ENCODE measurements around the gene CREB5.
A peak's percentile ranks its signal among the peaks of the same experiment; 100 is the strongest.
"Not testable (repeated sequence)": the region's sequence is repeated elsewhere in the genome, so short reads cannot be mapped to it uniquely, and the experiment has no call there.

The CREB5 gene, protein sequence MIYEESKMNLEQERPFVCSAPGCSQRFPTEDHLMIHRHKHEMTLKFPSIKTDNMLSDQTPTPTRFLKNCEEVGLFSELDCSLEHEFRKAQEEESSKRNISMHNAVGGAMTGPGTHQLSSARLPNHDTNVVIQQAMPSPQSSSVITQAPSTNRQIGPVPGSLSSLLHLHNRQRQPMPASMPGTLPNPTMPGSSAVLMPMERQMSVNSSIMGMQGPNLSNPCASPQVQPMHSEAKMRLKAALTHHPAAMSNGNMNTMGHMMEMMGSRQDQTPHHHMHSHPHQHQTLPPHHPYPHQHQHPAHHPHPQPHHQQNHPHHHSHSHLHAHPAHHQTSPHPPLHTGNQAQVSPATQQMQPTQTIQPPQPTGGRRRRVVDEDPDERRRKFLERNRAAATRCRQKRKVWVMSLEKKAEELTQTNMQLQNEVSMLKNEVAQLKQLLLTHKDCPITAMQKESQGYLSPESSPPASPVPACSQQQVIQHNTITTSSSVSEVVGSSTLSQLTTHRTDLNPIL

DNA sequence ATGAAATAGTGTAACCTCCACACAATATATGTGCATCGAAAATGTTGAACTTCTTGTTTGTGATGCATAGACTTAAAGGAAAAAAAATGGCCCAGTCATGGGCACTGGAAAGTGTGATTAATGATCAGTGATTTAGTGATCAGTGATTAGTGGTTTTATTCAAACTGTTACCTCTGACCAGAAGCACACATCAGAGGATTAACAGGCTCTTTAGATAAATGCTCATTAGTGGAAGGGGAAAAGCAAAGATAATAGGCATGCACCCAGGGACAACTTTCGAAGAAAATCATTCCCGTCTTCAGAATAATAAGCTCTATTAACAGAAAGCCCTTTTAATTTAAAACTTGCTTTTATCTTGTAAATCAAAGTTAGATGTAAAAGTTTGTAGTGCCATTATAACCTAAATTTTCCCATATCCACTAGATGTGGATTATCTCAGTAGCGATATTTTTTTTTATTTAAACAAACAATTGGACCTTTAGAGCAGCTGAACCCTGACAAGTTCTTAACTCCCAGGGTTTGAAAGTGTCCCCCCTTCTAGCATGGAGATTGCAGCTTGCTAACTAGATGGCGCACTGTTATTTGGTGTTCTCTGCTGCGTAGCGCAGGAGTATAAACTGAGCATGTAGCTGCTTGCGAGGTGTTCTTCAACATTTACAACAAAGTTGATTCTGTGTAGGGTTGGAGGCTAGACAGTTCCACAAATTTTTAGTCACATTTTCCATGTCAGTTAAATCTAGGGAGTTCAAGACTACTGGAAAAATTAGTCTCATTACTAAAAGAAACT, at the start of gene CREB5:
CREB5 (plus strand) TSS at position 643 of the 787 bp plus-strand sequence. CDS start 397 bp downstream, outside the sequence.
- DNase-seq, result no peak

DNA sequence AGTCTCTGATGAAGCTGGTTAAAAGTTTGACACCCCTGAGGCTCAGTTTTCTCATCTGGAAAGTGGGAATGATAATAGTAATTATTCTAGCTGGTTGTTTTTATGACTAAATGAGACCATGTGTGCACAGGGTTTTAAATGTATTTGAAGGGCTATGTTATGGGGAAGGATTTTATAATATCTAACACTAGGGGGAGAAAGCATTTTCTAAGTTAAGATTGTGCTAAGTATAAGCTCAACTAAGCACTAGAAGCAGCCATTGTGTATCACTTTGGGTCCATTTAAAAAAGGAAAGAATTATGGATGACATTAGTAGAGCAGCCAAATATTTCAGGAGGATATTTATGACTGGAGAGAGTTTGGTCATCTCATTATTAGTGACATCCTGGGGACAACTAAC, 49.5 kb upstream of the CREB5 start:
- no peak for DNase-seq

DNA sequence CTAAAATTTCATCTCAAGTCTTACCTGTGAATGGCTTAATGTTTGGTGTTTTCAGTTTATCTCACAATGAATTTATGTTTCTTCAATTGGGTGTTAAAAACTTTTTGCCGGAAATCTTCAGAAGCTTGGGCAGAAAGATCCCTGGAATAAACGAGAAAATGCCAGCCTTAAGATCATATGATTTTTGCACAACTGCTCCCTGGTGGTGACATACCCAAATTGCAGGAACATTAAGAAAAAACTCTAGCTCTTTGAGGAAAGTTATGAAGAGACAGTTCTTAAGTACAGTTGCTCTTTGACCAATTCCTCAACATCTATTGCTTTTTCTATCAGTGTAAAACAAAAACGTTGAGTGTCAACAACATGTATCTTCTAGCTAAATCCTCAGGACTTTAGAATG, 48.2 kb upstream of the CREB5 start:
- DNase-seq, result no peak

DNA sequence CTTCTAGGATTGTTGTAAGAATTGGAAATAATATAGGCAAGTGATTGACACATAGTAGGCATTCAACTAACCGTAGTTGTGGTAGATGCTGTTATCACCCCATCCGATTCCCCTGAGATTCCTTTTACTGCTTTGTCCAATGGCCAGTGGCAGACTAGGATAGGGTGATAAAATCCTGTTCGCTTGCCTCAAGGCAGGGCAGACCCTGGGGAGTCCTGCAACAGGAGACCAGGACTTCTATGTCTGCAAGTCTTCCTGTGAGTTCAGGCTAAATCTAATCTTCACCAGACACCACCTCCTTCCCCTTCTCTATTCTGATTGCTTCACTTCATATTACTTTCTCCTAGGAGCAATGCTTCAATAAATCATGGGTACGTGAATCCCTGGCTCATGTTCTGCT, 42.8 kb upstream of the CREB5 start:
- no peak for DNase-seq

DNA sequence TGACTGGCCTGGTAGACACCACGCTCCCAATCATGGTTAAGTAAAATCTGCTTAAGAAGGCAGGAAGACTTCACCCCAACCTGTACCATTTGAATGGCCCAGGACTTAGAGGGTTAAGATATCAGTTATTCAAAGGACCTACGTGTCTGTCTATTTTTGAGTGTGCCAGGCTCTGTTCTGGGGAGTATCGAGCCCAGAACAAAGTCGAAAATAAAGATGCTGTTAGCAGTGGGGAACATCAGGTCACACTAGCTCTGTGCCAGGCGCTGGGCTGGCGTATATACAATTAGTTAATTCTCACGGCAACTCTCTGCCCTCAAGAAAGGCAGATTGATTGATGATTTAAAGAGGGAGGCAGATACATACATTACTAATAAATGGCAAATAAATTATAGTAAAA, 40.5 kb upstream of the CREB5 start:
- DNase-seq, result no peak

DNA sequence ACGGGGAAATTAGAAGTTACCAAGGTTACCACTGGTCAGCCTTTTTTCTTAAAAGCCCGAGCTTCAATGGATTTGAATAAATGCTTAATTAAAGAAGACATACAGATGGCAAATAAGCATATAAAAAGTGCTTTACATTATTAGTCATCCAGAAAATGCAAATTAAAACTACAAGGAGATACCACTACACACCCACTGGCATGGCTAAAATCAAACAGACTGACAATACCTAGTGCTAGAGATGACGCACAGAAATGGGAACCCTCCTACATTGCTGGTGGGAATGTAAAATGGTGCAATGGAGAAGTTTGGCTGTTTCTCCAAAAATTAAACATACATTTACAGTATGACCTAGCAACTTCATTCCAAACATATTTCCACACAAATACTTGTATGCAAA, 38.3 kb upstream of the CREB5 start:
- no peak for DNase-seq

DNA sequence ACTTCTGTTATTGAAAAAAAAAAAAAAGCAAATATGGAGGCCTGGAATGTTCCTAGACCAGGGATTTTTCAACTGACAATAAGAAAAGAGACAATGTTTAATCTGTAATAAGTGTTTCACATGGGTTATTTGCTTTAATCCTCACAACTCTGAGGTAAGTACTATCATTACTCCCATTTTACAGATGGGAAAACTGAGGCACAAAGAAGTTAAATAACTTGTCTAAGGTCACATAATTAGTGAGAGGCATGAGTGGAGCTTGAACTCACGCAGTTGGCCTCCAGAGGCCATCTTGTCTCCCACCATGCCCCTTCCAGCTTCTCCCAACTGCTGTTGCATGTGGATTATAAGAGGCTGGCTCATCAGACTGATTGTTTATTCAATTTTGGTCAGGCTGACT, 36.6 kb upstream of the CREB5 start:
- no peak for DNase-seq

DNA sequence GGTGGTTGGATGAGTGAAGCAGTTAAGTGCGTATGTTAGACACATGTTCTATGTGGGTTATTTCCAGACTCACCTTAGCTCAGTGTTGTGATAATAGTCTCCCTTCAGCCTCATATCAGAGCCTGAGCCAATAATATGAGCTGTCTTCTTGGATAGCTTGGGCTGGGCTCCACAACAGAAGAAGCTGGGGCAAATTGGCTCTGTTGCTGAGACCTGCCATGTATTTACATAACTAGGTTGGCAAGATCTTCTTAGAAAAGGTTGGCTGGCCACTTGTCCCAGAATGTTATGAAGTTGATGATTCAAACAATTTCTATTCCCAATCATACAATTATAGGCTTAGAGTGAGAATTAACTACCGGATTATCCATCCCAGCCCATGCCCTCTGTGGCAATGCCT, 35.7 kb upstream of the CREB5 start:
- DNase-seq, result no peak

DNA sequence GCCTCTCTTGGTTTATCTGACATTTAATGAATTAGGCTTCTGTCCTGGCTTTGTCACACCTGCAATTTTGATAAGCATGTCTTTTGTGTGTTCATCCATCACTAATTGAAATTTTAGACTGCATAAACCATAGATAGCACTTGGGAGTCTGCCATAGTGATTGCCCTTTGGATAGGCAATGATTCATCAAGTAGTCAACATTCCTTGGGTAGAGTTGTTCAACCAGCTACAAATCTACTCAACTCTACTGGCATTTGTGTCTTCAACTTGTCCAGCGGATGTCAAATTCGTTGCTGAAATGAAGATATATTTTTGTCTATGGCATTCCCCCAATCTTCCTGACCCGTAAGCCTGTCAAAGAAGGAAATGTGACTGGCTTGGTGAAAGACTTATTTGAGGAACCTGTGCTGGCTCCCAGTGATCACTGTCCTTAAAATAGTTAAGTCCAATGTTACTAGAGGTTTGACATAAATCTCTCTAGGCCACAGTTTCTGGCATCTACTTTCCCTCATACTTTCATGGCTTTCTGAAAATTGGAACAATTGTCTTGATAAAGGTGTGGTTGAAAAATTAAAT, 33.7 kb upstream of the CREB5 start:
- DNase-seq, result no peak

DNA sequence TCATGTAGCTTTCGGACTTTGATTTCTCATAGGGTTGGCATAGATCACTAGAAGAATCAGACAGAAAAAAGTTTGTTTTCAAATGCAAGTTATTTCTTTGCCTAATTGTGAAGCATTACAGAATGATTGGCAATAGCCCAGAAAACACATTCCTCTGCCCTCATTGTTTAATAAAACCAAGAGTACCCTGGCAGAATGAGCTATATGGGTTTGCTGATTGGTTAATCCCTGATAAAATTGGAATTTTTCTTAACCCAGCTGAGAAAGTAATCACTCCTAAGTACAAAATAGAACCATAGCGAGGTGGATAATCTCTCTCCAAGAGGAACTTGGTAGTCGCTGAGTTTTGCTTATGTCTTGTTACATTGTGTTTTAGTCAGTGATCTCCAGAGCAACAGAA, 30.9 kb upstream of the CREB5 start:
- no peak for DNase-seq

DNA sequence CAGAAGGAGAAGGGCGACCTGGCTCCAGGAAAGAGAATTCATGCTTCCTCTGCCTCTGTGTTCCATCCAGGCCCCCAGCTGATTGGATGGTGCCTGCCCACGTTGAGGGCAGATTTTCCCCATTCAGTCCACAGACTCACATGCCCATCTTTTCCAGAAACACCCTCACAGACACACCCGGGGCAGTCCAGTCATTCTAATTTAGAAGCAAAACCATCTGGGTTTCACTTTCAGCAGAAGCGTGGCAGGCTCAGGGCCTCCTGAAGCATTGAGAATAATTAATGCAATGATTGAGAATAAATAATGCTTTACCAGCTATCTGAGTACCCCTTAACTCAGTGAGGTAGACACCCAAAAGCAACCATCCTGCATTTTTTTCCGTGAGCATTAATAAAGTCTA, 30.2 kb upstream of the CREB5 start:
- DNase-seq, result no peak

DNA sequence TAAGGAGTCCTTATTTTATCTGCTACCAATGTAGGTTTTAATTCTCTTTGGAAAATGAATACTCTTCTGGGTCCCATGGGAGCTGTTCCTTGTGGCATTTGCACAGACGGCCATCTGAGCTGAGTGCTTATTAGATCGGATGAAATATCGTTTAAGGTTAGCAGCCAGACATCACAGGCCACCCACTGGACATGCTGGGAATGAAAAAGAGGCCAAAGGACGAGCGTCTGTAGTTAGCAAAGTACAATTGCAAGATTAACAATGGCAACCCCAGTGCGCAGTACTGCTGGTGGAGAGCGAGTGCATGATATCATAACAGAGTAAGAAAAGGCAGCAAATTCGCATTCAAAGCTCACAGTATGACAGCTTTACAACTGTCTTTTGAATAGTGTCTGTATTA, 28.3 kb upstream of the CREB5 start:
- no peak for DNase-seq

DNA sequence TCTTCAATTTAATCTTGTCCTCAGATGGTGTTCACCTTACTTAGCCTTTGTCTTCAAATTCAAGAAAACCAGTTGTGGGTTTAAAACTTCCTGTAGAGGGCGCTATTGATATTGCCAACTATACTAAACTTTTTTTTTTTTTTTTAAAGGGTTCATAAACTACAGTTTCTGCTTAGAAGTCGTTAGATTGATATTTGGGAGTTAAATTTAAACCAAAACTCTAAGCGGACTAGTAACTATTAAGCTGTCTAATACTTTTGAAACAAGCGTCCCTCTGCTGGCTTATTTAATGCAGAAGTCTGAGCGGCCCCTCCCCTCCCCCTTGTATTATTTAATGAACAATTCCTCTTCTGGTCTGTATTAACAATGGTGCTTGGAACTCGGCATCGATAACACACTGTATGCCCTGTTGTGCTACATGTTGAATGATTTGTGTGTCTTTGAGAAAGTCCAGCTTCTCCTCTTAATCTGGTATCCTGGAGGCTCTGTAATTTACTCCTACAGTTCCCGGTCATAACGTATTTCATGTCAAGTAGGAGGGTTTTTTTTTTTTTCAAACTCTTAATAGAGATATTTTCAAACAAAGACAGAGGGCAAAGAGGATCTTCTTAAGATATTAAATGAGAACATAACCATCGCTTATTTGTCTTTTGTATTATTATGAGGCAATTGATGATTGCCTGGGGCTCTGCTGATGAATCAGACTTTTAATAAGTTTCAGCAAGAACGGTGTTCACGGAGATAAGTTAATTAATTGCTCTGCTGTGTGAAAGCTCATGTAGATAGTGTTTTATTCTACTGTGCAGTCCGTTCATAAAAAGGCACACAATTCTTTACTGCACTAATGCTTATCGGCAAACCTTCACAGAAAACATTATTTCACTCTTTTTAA, 22.6 kb upstream of the CREB5 start:
- DNase-seq, result no peak

DNA sequence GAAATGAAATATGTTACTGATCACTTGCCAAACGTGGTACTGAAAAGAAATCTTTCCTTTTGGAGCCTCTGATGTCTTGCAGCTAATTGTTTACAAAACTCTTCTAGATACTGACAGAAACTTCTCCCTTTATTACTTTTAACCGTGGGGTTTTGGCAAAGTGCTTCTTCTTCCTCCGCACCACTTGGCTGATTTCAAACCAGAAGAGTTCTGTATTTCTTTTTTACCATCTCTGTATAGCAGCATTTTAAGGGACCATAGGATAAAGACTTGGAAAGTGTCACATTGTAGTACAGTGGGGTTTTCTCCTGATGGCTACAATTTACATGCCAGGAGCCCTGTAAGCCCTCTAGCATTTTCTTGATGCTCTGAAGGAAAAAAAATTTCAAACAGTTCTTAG, 21.9 kb upstream of the CREB5 start:
- DNase-seq, result no peak

DNA sequence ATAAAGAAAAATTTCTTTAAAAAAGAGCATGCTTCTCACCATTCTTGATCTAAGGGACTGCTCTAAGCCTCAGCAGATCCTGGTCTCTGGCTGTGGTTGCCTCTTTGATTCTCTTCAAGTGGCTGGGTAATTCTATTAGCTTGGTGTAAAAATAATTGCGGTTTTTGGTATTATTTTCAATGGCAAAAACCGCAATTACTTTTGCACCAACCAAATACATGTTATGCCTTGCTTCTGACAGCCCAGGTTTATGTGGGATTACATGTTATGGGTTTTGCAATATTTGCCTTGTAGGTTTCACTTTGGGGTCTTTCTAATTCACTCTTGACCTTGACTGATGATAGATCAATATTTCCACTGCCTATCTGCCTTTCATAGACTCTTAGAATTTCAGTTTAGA, 20.0 kb upstream of the CREB5 start:
- no peak for DNase-seq

DNA sequence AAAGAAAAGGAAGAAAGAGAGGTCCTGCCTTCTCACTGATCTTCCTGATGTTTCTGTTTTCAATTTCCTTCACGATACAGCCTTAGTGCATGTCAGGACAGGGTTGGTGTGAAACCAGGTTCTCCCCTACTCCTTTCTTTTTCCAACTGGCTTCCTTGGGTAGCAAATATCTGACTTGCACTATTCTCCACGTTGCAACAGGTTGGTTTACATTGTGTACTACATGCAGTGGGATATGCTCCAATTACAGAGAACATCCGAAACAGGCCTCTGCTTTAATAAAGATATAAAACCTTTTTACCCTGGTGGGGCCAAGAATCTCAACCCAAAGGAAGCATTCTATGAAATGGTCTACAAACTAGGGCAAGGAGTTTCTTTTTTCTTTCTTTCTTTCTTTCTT, 16.9 kb upstream of the CREB5 start:
- DNase-seq, result no peak

DNA sequence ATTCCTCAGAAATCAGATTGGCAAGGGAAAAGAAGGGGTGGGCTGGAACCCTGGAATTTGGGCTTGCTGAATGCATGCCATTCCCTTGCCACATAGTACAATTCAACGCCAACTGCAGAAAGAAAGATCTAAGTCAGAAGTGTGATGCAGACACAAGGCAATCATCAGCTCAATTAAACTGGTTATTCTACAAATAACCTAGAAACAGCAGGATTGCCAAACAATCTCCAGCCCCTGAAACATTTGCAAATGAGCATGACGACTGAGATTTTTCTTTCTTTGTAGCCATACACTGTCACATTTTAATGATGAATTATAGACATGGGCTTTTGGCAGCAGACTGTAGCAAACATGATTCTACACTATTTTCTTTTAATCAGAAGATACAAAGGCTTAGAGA, 16.5 kb upstream of the CREB5 start:
- no peak for DNase-seq

DNA sequence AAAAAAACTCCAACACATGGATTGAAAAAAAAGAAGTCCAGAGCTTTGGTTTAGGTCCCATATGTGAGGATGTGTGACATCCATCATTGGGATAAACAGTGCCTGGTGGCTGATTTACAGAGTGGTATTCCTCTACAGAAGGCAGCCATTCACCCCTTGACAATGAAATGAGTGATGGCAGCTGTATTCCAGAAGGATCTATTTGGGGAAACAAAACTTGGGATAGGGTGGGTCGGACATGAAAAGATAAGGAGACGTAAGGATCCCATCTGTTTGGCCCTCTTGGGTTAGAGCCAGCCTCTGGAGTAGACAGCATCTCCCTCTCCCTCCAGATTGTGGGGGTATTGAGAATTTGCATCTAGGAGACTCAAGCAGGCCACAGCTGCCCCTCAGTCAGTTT, 15.2 kb upstream of the CREB5 start:
- DNase-seq, result no peak

DNA sequence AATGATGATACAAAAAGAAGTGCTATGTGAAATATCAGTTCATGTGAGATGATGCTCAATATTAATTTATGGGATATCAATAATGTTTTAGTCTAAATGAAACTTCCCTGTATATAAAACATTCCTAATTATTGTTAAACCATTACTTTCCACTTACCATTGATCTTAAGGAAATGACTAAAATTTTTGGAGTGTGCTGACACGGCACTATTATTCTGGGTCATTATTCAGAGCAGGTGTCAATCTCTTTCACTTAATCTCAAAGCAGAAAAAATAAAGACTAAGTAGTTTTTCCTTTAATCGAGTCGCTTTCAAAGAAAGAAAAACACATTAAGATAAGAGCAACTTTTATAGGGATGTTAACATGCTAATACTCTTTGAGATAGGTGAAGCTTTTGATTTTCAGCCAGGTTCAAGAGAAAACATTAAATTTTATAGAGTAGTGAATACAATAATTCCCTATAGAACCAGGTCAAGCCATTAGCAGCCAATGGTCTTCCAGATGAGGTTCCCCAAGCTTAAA, 11.4 kb upstream of the CREB5 start:
- DNase-seq, result no peak

DNA sequence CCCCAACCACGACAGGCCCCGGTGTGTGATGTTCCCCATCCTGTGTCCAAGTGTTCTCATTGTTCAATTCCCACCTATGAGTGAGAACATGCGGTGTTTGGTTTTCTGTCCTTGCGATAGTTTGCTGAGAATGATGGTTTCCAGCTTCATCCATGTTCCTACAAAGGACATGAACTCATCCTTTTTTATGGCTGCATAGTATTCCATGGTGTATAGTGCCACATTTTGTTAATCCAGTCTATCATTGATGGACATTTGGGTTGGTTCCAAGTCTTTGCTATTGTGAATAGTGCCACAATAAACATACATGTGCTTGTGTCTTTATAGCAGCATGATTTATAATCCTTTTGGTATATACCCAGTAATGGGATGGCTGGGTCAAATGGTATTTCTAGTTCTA, 10.8 kb upstream of the CREB5 start:
- not testable (repeated sequence) for DNase-seq

DNA sequence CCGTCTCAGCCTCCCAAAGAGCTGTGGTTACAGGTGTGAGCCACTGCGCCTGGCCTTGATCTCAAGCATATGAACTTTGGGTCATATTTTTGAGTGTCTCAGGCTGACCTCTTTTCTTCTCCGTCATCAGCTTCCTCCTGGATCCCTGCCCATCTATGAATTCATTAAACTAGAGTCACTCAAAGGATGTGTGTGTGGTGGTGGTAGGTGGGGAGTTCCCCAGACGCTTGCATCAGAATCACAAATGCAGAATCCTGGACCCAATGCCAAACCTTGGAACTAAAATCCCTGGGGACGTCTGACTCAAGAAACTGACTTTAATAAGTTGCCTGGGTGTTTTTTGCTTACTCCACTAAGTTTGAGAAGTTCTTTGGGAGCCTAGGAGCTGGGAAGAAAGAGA, 6.7 kb upstream of the CREB5 start:
- peak in 1 of 2 experiments; percentile 7 for DNase-seq

DNA sequence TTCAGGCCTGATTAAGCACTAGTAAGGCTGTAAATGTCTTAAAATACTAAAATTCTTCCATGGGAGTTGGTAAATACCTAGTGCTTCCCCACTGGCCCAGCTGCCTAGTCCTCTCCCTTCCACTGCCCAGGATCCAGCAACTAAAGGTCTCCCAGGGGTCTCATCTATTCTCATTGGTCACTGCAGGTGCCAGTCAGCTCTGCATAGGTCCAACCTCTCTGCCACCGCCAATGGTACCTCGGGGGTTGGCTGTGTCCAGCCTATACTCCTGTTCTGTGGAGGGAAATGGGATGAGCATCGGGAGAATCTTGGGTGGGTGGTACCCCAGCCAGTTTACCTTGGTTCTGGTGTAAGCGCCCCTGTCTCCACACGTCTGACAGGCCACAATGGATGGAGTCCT, 6.1 kb upstream of the CREB5 start:
- DNase-seq, result no peak

DNA sequence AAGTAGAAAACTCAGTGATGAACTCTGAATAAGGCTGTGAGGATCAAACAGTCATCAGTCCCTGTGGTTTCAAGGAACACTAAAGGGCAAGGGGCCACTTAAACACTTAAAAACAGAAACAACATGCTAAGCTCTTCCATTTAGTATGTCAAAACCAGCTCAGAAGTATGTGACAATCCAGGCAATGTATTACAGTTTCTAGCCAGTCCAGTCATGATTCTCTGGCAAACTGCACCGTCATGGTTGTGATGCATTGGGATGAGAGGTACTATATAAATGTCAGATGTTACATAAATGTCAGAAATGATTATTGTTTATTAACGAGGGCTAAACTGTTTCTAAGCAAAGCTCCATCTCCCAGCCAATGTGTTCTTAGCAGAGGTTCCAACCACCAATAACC, 4.7 kb upstream of the CREB5 start:
- DNase-seq, result no peak

All from activated CD4-positive, alpha-beta T cell treated with anti-CD3 and anti-CD28 coated beads, Interleukin-2, amount 50 U/mL, for 48 hours (primary cell).